Tibial nerve (tissue), 4 donors: Measurements from ENCODE around the gene MUC16. TPM values are rescaled to one million over a fixed set of nuclear protein-coding genes. Genes with fewer than 3 reads are reported as not detected.
"Not testable (repeated sequence)": the region's sequence is repeated elsewhere in the genome, so short reads cannot be mapped to it uniquely, and the experiment has no call there.

Experiments
- DNase-seq, 2 donors: peaks; one replicate each; pipeline ENCODE4 v3.0.0-alpha.2; 2019; ENCODE audit warnings: low spot score in 2 of 2
- H3K27ac ChIP-seq, 4 donors: fragments of 200-600 bp; sonication (generic) in 3 of 4; one replicate each; pipeline ENCODE4 v1.5.1; 2017 to 2019; ENCODE audit warnings: mild to moderate bottlenecking in 1 of 4
- H3K27me3 ChIP-seq, 2 donors: fragments of 200-600 bp; sonication (generic) in 1 of 2; one replicate each; pipeline versions ENCODE4 v1.5.1 to v1.6.0; 2017 to 2019
- H3K36me3 ChIP-seq, 3 donors: fragments of 200-600 bp; sonication (generic); one replicate each; pipeline ENCODE4 v1.5.1; 2018 to 2019
- H3K4me1 ChIP-seq, 4 donors: fragments of 200-600 bp; sonication (generic) in 3 of 4; one replicate each; pipeline ENCODE4 v1.5.1; 2017 to 2019
- H3K4me3 ChIP-seq, 4 donors: fragments of 200-600 bp; sonication (generic) in 3 of 4; one replicate each; pipeline ENCODE4 v1.5.1; 2017 to 2019; ENCODE audit warnings: mild to moderate bottlenecking in 1 of 4, moderate library complexity in 1 of 4
- H3K9me3 ChIP-seq, 4 donors: fragments of 200-600 bp; sonication (generic) in 3 of 4; one replicate each; pipeline ENCODE4 v1.5.1; 2017 to 2019
- EP300 ChIP-seq, 2 donors: sonication (generic); formaldehyde crosslinking; IDR thresholded peaks; one replicate each; pipeline ENCODE4 v1.6.1; 2017; ENCODE audit warnings: antibody characterized with exemption in 2 of 2, mild to moderate bottlenecking in 1 of 2
- POLR2A ChIP-seq, 2 donors: fragments of 450-650 bp; IDR thresholded peaks; one replicate each; pipeline ENCODE4 v1.6.1; 2017; ENCODE audit warnings: antibody characterized with exemption in 2 of 2, mild to moderate bottlenecking in 2 of 2, moderate library complexity in 2 of 2
- WGBS, 2 donors: methylation state at CpG; one replicate each; pipeline ENCODE4 v1.1.5; 2018; 5-methylcytosine and 5-hydroxymethylcytosine counted together
- total RNA-seq, 4 donors: library from RNA; depleted of rRNA; stranded (reverse); fragments of >200 nt; gene quantifications; one replicate each; pipeline ENCODE4 v1.1.0, GENCODE V29; 2016
- TF ChIP-seq, protein P1 (sequence below), 5 experiments: fragments of 200-600 bp in 3 of 5; fragments of 450-650 bp in 2 of 5; sonication (generic) in 3 of 5; IDR thresholded peaks; one replicate each; pipeline ENCODE4 v1.5.1; 2016 to 2019; ENCODE audit warnings: antibody characterized with exemption in 5 of 5, mild to moderate bottlenecking in 3 of 5, moderate library complexity in 2 of 5

Gene MUC16
- total RNA-seq = under 1 TPM in 3 of 4 donors, not detected in 1; under 0.01 to 0.21 (median under 0.01) TPM

DNA sequence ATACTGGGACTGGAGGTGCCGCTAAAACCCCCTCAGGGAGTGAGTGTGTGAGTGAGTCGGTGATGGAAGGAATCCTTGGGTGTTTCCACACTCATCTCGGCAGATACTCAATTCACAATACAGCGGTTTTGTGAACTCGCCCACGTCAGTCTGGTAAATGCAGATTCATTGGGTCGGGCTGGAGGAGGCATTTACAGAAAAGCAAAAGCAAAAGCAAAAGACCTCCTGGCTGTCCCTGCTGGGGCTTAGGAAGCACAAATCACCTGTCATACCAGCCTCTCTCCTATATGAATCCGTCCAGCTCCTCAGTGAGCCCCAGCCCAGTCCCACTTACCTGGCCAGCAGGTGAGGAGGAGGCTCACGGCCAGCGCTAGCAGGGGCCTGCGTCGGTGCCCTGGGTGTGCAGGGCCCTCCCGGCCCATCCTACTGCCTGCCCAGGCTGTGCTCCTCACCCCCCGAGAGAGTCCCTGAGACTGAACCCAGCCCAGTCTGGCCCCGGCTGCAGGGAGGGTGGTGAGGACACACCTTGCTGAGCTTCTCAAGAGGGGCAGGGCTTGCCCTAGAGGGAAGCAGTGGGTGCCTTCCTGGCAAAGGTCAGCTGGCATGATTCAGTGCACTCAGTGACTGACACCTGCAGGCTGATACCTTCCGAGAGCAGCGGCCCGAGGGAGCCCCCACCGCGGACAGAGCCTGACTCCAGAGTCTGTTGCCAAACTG lies at the start of gene MUC16:
Gene MUC16 (minus strand): TSS at position 475 of the 717 bp plus-strand sequence.
- no peaks in the 10 kb centered on the region for H3K27me3 ChIP-seq
- H3K27ac ChIP-seq = no peak within 1 kb of the TSS
- peaks cover 0 to 15% (median 0%) of the 10 kb centered on the region in 4 donors for H3K9me3 ChIP-seq
- no peak for TF ChIP-seq POLR2A (IDR thresholded peaks at IDR 0.05)
- TF ChIP-seq EP300 (IDR thresholded peaks at IDR 0.05) = no peak
- TF ChIP-seq, protein P1, sequence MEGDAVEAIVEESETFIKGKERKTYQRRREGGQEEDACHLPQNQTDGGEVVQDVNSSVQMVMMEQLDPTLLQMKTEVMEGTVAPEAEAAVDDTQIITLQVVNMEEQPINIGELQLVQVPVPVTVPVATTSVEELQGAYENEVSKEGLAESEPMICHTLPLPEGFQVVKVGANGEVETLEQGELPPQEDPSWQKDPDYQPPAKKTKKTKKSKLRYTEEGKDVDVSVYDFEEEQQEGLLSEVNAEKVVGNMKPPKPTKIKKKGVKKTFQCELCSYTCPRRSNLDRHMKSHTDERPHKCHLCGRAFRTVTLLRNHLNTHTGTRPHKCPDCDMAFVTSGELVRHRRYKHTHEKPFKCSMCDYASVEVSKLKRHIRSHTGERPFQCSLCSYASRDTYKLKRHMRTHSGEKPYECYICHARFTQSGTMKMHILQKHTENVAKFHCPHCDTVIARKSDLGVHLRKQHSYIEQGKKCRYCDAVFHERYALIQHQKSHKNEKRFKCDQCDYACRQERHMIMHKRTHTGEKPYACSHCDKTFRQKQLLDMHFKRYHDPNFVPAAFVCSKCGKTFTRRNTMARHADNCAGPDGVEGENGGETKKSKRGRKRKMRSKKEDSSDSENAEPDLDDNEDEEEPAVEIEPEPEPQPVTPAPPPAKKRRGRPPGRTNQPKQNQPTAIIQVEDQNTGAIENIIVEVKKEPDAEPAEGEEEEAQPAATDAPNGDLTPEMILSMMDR (IDR thresholded peaks at IDR 0.05) = no peak
- WGBS, 2 donors = 72 to 74% methylated on average over 19 to 20 of the region's 20 CpGs
- H3K4me1 ChIP-seq = no peaks in the 10 kb centered on the region
- H3K4me3 ChIP-seq = no peak within 1 kb of the TSS
- H3K36me3 ChIP-seq = no peaks in the 10 kb centered on the region
- DNase-seq = no peak

GRCh38 chr19:9058905-9059667 lies 48.9 kb upstream of the MUC16 start:
- no peak for TF ChIP-seq EP300 (IDR thresholded peaks at IDR 0.05)
- TF ChIP-seq, protein P1 (IDR thresholded peaks at IDR 0.05) = no peak
- no peak for TF ChIP-seq POLR2A (IDR thresholded peaks at IDR 0.05)
- Histone ChIP-seq H3K9me3 (no peaks in the 10 kb centered on the region), H3K27me3 (no peaks in the 10 kb centered on the region), H3K4me1 (no peaks in the 10 kb centered on the region), H3K27ac (no peak overlapping the region), H3K4me3 (no peak overlapping the region), H3K36me3 (no peaks in the 10 kb centered on the region)
- WGBS, 2 donors = 55 to 70% methylated on average over 12 of the region's 12 CpGs
- DNase-seq = no peak

GRCh38 chr19:9057505-9058258 lies 47.5 kb upstream of the MUC16 start:
- H3K27me3 ChIP-seq = no peaks in the 10 kb centered on the region
- no peak overlapping the region for H3K27ac ChIP-seq
- H3K9me3 ChIP-seq = no peaks in the 10 kb centered on the region
- WGBS, 2 donors = 82 to 83% methylated on average over 4 of the region's 4 CpGs
- H3K4me1 ChIP-seq = no peaks in the 10 kb centered on the region
- TF ChIP-seq, protein P1 (IDR thresholded peaks at IDR 0.05) = no peak
- TF ChIP-seq EP300 (IDR thresholded peaks at IDR 0.05) = no peak
- no peak for TF ChIP-seq POLR2A (IDR thresholded peaks at IDR 0.05)
- no peak overlapping the region for H3K4me3 ChIP-seq
- DNase-seq = no peak
- H3K36me3 ChIP-seq = no peaks in the 10 kb centered on the region

DNA sequence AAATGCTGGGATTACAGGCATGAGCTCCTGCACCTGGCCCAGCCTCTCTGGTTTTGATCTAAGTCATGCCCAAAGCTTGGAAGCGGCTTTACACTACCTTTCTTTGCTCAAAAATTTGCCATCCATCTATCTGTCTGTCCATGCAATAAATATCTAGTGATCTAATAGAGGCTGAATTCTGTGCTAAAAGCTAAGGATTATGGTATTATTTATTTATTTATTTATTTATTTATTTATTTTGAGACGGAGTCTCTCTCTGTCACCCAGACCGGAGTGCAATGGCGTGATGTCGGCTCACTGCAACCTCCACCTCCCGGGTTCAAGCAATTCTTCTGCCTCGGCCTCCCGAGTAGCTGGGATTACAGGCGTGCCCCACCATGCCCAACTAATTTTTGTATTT lies 45.9 kb upstream of the MUC16 start:
- H3K4me1 ChIP-seq, H3K4me3 ChIP-seq, H3K36me3 ChIP-seq, H3K27me3 ChIP-seq, H3K9me3 ChIP-seq, H3K27ac ChIP-seq, DNase-seq: not testable (repeated sequence)
- WGBS, 2 donors = 94 to 95% methylated on average over 9 of the region's 9 CpGs

- Histone ChIP-seq H3K4me1 (no peaks in the 10 kb centered on the region), H3K9me3 (peaks cover 0 to 1% (median 0%) of the 10 kb centered on the region in 4 donors), H3K36me3 (no peaks in the 10 kb centered on the region), H3K27me3 (no peaks in the 10 kb centered on the region), H3K4me3 (no peak overlapping the region), H3K27ac (no peak overlapping the region)
- DNase-seq = no peak
- TF ChIP-seq EP300 (IDR thresholded peaks at IDR 0.05) = no peak
- TF ChIP-seq POLR2A (IDR thresholded peaks at IDR 0.05) = no peak
- TF ChIP-seq, protein P1 (IDR thresholded peaks at IDR 0.05) = no peak
- WGBS, 2 donors = 17 to 29% methylated on average over 8 of the region's 8 CpGs
Measured at GRCh38 chr19:9054765-9055164, 44.6 kb upstream of the MUC16 start.
